ENCODE data around the gene OPN4. TPM values are rescaled to one million over a fixed set of nuclear protein-coding genes. Genes with fewer than 3 reads are reported as not detected.

OPN4 gene
- total RNA-seq, 4 donors from 2014 or later = 1.5 TPM; not detected in 3

GRCh38 chr10:86709396-86710185 lies 55.2 kb downstream of the OPN4 start:
- no peak for DNase-seq
- no peak for TF ChIP-seq POLR2A (IDR thresholded peaks at IDR 0.05)
- no peak for TF ChIP-seq EP300 (IDR thresholded peaks at IDR 0.05; ENCODE audit: low read depth)
- no peak for TF ChIP-seq POLR2AphosphoS5 (IDR thresholded peaks at IDR 0.05)
- TF ChIP-seq, protein P1, sequence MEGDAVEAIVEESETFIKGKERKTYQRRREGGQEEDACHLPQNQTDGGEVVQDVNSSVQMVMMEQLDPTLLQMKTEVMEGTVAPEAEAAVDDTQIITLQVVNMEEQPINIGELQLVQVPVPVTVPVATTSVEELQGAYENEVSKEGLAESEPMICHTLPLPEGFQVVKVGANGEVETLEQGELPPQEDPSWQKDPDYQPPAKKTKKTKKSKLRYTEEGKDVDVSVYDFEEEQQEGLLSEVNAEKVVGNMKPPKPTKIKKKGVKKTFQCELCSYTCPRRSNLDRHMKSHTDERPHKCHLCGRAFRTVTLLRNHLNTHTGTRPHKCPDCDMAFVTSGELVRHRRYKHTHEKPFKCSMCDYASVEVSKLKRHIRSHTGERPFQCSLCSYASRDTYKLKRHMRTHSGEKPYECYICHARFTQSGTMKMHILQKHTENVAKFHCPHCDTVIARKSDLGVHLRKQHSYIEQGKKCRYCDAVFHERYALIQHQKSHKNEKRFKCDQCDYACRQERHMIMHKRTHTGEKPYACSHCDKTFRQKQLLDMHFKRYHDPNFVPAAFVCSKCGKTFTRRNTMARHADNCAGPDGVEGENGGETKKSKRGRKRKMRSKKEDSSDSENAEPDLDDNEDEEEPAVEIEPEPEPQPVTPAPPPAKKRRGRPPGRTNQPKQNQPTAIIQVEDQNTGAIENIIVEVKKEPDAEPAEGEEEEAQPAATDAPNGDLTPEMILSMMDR (IDR thresholded peaks at IDR 0.05) = no peak
- Histone ChIP-seq H3K4me1 (peaks cover 8 to 15% (median 13%) of the 10 kb centered on the region in 4 donors), H3K4me3 (no peak overlapping the region), H3K36me3 (no peaks in the 10 kb centered on the region), H3K9me3 (no peaks in the 10 kb centered on the region), H3K27me3 (no peaks in the 10 kb centered on the region), H3K27ac (peak overlapping the region; percentile 93 to 98 (median 97))
- intact Hi-C loops (cut with DNase I; ENCODE audit: low total_unique reads) (loop anchor here (2.0 to 5.0 kb wide), 2 partner anchors 48 to 191 kb away; partner anchors contain the start of gene BMPR1A), in situ Hi-C loops (cut with MboI; ENCODE audit: low pct_ligation_motif_present in 1 of 4, low pct_unique_long_range_greater_than_20kb in 1 of 4, low sequenced_read_pairs in 3 of 4) (loop anchor here in 2 of 4 donors (5.0 to 10.0 kb wide), 2 partner anchors 193 to 195 kb away; no protein-coding TSS in a partner anchor)
- 91% methylated on average over 14 of the region's 16 CpGs; no CpG with 5 or more reads in 1 of the 2 donors for WGBS, 2 donors (ENCODE audit: low coverage in 1 of 2)

DNA sequence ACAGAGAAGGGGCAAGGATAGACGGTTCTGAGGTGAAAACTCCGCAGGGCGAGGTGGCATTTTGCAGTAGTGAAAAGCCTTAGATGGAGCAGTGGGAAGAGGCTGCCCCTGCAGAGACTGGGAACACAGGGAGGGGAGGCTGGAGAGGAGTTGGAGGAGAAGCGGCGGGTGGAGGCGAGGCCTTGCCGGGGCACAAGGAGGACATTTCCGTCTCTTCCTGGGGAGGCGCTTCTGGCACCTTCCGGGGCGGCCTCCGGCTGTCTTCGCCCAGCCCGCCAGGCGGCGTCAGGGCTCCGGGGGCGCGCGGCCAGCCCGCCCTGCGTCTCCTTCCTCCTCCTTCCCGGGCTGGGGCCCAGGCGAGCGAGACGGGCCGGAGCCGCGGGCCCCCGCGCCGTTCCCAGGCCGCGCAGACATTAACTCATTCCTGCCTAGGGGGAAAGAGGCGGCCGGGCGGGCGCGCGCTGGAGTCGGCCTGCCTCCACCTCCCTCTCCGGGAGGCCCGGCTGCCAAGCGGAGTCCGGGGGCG lies 56.7 kb downstream of the OPN4 start:
- peak; percentile 71 for TF ChIP-seq POLR2A (IDR thresholded peaks at IDR 0.05)
- TF ChIP-seq POLR2AphosphoS5 (IDR thresholded peaks at IDR 0.05) = peak; percentile 55 to 79 (median 77)
- TF ChIP-seq, protein P1 (IDR thresholded peaks at IDR 0.05) = peak; percentile 76 to 97 (median 82)
- TF ChIP-seq EP300 (IDR thresholded peaks at IDR 0.05; ENCODE audit: low read depth) = no peak
- 15% methylated on average over 14 of the region's 46 CpGs; no CpG with 5 or more reads in 1 of the 2 donors for WGBS, 2 donors (ENCODE audit: low coverage in 1 of 2)

DNA sequence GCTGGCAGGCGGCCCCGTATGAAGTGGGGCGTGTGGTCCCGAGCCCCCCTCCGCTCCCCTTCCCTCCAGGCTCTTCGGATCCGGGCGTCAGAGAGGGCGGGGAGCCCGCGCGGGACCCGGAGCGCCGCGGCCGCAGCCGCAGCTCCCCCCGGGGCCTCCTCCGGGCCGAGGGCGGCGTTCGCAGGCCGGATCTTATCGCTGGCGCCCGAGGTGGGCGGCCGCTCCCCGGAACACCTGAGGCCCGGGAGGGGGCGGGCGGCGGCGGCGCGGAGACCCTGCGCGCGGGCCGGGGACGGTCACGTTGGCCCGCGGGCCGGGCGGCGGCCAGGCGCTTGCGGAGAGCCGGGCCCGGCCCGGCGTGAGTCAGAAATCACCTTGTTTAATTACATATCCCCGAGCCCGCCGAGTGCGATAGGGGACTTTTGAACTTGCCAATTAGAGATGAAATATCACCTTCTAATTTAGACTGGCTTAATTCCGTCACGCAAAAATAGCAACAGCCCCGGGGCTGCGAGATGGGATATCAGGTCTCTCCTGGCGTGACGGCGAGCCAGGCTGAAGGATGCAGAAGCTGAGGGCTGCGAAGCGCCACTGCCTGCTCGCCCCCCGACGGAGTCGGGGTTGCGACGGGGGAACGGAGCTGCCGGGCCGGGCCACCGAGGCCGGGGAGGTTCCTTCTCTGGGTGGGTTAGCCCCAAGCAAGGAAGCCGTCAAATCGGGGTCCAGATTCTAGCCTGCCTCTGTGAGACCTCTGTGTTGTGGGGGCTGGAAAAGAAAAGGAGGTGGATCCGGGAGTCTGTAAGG lies 57.4 kb downstream of the OPN4 start:
- 0% methylated on average over 63 of the region's 82 CpGs; no CpG with 5 or more reads in 1 of the 2 donors for WGBS, 2 donors (ENCODE audit: low coverage in 1 of 2)
- Histone ChIP-seq H3K9me3 (no peaks in the 10 kb centered on the region), H3K36me3 (no peaks in the 10 kb centered on the region), H3K27me3 (no peaks in the 10 kb centered on the region), H3K27ac (peak overlapping the region; percentile 93 to 98 (median 97)), H3K4me1 (peaks cover 8 to 15% (median 13%) of the 10 kb centered on the region in 4 donors), H3K4me3 (peak overlapping the region; percentile 63 to 89 (median 77))
- TF ChIP-seq POLR2A (IDR thresholded peaks at IDR 0.05) (no peak), POLR2AphosphoS5 (IDR thresholded peaks at IDR 0.05) (no peak), EP300 (IDR thresholded peaks at IDR 0.05; ENCODE audit: low read depth) (no peak)
- TF ChIP-seq, protein P1 (IDR thresholded peaks at IDR 0.05) = no peak
- in situ Hi-C loops (cut with MboI; ENCODE audit: low pct_ligation_motif_present in 1 of 4, low pct_unique_long_range_greater_than_20kb in 1 of 4, low sequenced_read_pairs in 3 of 4) (no loop called here), intact Hi-C loops (cut with DNase I; ENCODE audit: low total_unique reads) (loop anchor here (2.0 to 5.0 kb wide), 2 partner anchors 46 to 189 kb away; partner anchors contain the start of gene BMPR1A)
- DNase-seq = peak; percentile 56

More for the DNA sequence above, 56.7 kb downstream of the OPN4 start:
- H3K9me3 ChIP-seq = no peaks in the 10 kb centered on the region
- intact Hi-C loops (cut with DNase I; ENCODE audit: low total_unique reads) (loop anchor here (2.0 to 5.0 kb wide), 2 partner anchors 46 to 190 kb away; partner anchors contain the start of gene BMPR1A), in situ Hi-C loops (cut with MboI; ENCODE audit: low pct_ligation_motif_present in 1 of 4, low pct_unique_long_range_greater_than_20kb in 1 of 4, low sequenced_read_pairs in 3 of 4) (no loop called here)
- peak; percentile 91 for DNase-seq
- peak overlapping the region; percentile 93 to 98 (median 97) for H3K27ac ChIP-seq
- no peaks in the 10 kb centered on the region for H3K36me3 ChIP-seq
- peak overlapping the region; percentile 63 to 89 (median 77) for H3K4me3 ChIP-seq
- H3K4me1 ChIP-seq = peaks cover 8 to 15% (median 13%) of the 10 kb centered on the region in 4 donors
- no peaks in the 10 kb centered on the region for H3K27me3 ChIP-seq

All from transverse colon (tissue), 4 donors.